Measurements from ENCODE around the gene PPCS. TPM values are rescaled to one million over a fixed set of nuclear protein-coding genes. Genes with fewer than 3 reads are reported as not detected.
A peak's percentile ranks its signal among the peaks of the same experiment; 100 is the strongest.

Gene PPCS
- total and polyA plus RNA-seq, 9 of the 15 experiments (the other 6 are each of a cell fraction or from before 2014, with no cell fraction given), result 7.9 to 34.6 (median 14.8) TPM

DNA sequence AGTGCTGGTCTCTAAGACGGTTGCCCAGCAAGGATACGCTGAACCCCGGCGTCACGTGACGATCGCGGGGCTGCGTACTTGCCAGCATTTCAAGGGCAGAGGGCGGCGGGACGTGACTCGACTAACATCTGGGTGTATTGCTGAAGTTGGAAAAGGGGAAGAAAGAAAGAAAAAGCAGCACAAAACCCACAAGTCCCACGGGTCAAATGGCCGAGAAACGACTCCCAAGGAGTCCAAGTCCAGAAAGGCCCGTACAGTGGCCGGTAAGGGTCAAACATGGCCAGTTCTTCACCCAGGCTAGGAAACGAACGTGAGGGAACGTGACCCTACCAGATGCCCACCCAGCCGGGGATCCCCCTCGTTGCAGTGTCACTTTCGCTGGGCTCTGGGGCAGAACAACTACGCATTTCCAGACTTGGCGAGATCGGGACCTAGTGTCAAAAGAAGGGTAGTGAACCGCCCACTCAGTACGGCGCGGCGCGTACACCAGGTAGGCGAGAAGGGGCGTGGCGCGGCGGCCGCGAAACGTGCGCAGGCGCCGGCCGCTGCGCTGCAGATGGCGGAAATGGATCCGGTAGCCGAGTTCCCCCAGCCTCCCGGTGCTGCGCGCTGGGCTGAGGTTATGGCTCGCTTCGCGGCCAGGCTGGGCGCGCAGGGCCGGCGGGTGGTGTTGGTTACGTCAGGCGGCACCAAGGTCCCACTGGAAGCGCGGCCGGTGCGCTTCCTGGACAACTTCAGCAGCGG, at the start of gene PPCS, which contains the start of gene ZMYND12 (continued):
- TF ChIP-seq SUPT5H (IDR thresholded peaks at IDR 0.05) (peak; percentile 87), ETV1 (tag; conservative IDR thresholded peaks at IDR 0.05; ENCODE audit: low read depth) (no peak), MTA3 (IDR thresholded peaks at IDR 0.05; ENCODE audit: borderline replicate concordance) (peak; percentile 94), L3MBTL2 (IDR thresholded peaks at IDR 0.05) (peak; percentile 87), EHMT2 (IDR thresholded peaks at IDR 0.05) (peak; percentile 17; the same call in 1 of the 2 replicates), ZNF444 (CRISPR knock-in tag; IDR thresholded peaks at IDR 0.05) (no peak), FOXJ2 (tag; IDR thresholded peaks at IDR 0.05) (no peak), TARDBP (IDR thresholded peaks at IDR 0.05) (no peak), RAD51 (IDR thresholded peaks at IDR 0.05; ENCODE audit: borderline replicate concordance, low read depth) (peak; percentile 46; the same call in 1 of the 2 replicates), BRCA1 (IDR thresholded peaks at IDR 0.05) (no peak), BRCA1 (CRISPR knock-in tag; IDR thresholded peaks at IDR 0.05) (no peak), PTRF (tag; IDR thresholded peaks at IDR 0.05) (no peak), RB1 (IDR thresholded peaks at IDR 0.05; ENCODE audit: low read depth) (0 out of 2 replicates have a peak, but pooled peaks have one; percentile 25), EP300 (IDR thresholded peaks at IDR 0.05; ENCODE audit: low read length) (no peak), DACH1 (IDR thresholded peaks at IDR 0.05; ENCODE audit: partially characterized antibody) (no peak), TEAD1 (CRISPR knock-in tag; IDR thresholded peaks at IDR 0.05) (0 out of 4 replicates have a peak, but pooled peaks of 1 of the 2 experiments have one; percentile 22), ZNF445 (CRISPR knock-in tag; IDR thresholded peaks at IDR 0.05; ENCODE audit: low read depth) (no peak)
- TF ChIP-seq, protein P1, sequence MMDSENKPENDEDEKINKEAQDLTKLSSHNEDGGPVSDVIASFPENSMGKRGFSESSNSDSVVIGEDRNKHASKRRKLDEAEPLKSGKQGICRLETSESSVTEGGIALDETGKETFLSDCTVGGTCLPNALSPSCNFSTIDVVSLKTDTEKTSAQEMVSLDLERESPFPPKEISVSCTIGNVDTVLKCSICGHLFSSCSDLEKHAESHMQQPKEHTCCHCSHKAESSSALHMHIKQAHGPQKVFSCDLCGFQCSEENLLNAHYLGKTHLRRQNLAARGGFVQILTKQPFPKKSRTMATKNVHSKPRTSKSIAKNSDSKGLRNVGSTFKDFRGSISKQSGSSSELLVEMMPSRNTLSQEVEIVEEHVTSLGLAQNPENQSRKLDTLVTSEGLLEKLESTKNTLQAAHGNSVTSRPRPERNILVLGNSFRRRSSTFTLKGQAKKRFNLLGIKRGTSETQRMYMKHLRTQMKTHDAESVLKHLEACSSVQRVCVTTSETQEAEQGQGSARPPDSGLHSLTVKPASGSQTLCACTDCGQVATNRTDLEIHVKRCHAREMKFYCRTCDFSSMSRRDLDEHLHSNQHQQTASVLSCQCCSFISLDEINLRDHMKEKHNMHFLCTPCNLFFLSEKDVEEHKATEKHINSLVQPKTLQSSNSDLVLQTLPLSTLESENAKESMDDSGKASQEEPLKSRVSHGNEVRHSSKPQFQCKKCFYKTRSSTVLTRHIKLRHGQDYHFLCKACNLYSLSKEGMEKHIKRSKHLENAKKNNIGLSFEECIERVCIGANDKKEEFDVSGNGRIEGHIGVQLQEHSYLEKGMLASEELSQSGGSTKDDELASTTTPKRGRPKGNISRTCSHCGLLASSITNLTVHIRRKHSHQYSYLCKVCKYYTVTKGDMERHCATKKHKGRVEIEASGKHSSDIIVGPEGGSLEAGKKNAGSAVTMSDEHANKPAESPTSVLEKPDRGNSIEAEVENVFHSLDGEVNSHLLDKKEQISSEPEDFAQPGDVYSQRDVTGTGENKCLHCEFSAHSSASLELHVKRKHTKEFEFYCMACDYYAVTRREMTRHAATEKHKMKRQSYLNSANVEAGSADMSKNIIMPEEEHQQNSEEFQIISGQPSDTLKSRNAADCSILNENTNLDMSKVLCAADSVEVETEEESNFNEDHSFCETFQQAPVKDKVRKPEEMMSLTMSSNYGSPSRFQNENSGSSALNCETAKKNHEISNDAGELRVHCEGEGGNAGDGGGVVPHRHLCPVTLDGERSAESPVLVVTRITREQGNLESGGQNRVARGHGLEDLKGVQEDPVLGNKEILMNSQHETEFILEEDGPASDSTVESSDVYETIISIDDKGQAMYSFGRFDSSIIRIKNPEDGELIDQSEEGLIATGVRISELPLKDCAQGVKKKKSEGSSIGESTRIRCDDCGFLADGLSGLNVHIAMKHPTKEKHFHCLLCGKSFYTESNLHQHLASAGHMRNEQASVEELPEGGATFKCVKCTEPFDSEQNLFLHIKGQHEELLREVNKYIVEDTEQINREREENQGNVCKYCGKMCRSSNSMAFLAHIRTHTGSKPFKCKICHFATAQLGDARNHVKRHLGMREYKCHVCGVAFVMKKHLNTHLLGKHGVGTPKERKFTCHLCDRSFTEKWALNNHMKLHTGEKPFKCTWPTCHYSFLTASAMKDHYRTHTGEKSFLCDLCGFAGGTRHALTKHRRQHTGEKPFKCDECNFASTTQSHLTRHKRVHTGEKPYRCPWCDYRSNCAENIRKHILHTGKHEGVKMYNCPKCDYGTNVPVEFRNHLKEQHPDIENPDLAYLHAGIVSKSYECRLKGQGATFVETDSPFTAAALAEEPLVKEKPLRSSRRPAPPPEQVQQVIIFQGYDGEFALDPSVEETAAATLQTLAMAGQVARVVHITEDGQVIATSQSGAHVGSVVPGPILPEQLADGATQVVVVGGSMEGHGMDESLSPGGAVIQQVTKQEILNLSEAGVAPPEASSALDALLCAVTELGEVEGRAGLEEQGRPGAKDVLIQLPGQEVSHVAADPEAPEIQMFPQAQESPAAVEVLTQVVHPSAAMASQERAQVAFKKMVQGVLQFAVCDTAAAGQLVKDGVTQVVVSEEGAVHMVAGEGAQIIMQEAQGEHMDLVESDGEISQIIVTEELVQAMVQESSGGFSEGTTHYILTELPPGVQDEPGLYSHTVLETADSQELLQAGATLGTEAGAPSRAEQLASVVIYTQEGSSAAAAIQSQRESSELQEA (IDR thresholded peaks at IDR 0.05; ENCODE audit: low read depth), result peak; percentile 93
- TF ChIP-seq, protein P2, sequence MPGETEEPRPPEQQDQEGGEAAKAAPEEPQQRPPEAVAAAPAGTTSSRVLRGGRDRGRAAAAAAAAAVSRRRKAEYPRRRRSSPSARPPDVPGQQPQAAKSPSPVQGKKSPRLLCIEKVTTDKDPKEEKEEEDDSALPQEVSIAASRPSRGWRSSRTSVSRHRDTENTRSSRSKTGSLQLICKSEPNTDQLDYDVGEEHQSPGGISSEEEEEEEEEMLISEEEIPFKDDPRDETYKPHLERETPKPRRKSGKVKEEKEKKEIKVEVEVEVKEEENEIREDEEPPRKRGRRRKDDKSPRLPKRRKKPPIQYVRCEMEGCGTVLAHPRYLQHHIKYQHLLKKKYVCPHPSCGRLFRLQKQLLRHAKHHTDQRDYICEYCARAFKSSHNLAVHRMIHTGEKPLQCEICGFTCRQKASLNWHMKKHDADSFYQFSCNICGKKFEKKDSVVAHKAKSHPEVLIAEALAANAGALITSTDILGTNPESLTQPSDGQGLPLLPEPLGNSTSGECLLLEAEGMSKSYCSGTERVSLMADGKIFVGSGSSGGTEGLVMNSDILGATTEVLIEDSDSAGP (CRISPR knock-in tag; IDR thresholded peaks at IDR 0.05), result no peak
- TF ChIP-seq, protein P3, sequence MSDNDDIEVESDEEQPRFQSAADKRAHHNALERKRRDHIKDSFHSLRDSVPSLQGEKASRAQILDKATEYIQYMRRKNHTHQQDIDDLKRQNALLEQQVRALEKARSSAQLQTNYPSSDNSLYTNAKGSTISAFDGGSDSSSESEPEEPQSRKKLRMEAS (CRISPR knock-in tag; IDR thresholded peaks at IDR 0.05), result 0 out of 2 replicates have a peak, but pooled peaks have one; percentile 37

All from K562 (cell line).